ENCODE data around the gene ZFAND2B. TPM values are rescaled to one million over a fixed set of nuclear protein-coding genes. Genes with fewer than 3 reads are reported as not detected.
A peak's percentile ranks its signal among the peaks of the same experiment; 100 is the strongest.

ZFAND2B gene
- total and polyA plus RNA-seq, 2 donors from 2014 or later = 44.8 to 72.6 TPM

GRCh38 chr2:219181531-219181930, 25.1 kb upstream of the ZFAND2B start:
- Histone ChIP-seq H3K36me3 (ENCODE audit: control insufficient read depth in 2 of 3, insufficient read depth in 3 of 3, low read length in 3 of 3) (peaks cover 10 to 44% (median 39%) of the 10 kb centered on the region in 3 donors), H3K4me1 (ENCODE audit: control insufficient read depth in 2 of 3, insufficient read depth in 2 of 3, low read depth in 1 of 3, low read length in 3 of 3) (peaks cover 0 to 14% (median 13%) of the 10 kb centered on the region in 3 donors), H3K27me3 (ENCODE audit: control insufficient read depth, insufficient read depth, low read length) (no peaks in the 10 kb centered on the region), H3K4me3 (ENCODE audit: low read length in 3 of 3) (no peak overlapping the region), H3K9me3 (ENCODE audit: control insufficient read depth in 2 of 3, insufficient read depth in 1 of 3, low read length in 3 of 3) (no peaks in the 10 kb centered on the region), H3K27ac (ENCODE audit: low read depth in 2 of 2, low read length in 2 of 2) (no peak overlapping the region), H3K9ac (ENCODE audit: low read length in 3 of 3) (no peak overlapping the region)
- DNase-seq = no peak
- intact Hi-C loops (cut with DNase I) = no loop called here
- TF ChIP-seq CTCF (IDR thresholded peaks at IDR 0.05; ENCODE audit: borderline replicate concordance, extremely low read depth, insufficient read depth) = no peak
- no peak for FAIRE-seq

GRCh38 chr2:219182331-219183150, 24.0 kb upstream of the ZFAND2B start:
- Histone ChIP-seq H3K27ac (ENCODE audit: low read depth in 2 of 2, low read length in 2 of 2) (no peak overlapping the region), H3K9me3 (ENCODE audit: control insufficient read depth in 2 of 3, insufficient read depth in 1 of 3, low read length in 3 of 3) (no peaks in the 10 kb centered on the region), H3K27me3 (ENCODE audit: control insufficient read depth, insufficient read depth, low read length) (no peaks in the 10 kb centered on the region), H3K36me3 (ENCODE audit: control insufficient read depth in 2 of 3, insufficient read depth in 3 of 3, low read length in 3 of 3) (peaks cover 10 to 44% (median 39%) of the 10 kb centered on the region in 3 donors), H3K9ac (ENCODE audit: low read length in 3 of 3) (no peak overlapping the region), H3K4me3 (ENCODE audit: low read length in 3 of 3) (no peak overlapping the region), H3K4me1 (ENCODE audit: control insufficient read depth in 2 of 3, insufficient read depth in 2 of 3, low read depth in 1 of 3, low read length in 3 of 3) (peaks cover 0 to 14% (median 13%) of the 10 kb centered on the region in 3 donors)
- FAIRE-seq (no peak), DNase-seq (no peak)
- TF ChIP-seq CTCF (IDR thresholded peaks at IDR 0.05; ENCODE audit: borderline replicate concordance, extremely low read depth, insufficient read depth) = no peak
- intact Hi-C loops (cut with DNase I) = no loop called here

- H3K36me3 ChIP-seq (ENCODE audit: control insufficient read depth in 2 of 3, insufficient read depth in 3 of 3, low read length in 3 of 3) = peaks cover 10 to 44% (median 39%) of the 10 kb centered on the region in 3 donors
- H3K4me3 ChIP-seq (ENCODE audit: low read length in 3 of 3) = no peak overlapping the region
- intact Hi-C loops (cut with DNase I) = no loop called here
- DNase-seq = no peak
- H3K4me1 ChIP-seq (ENCODE audit: control insufficient read depth in 2 of 3, insufficient read depth in 2 of 3, low read depth in 1 of 3, low read length in 3 of 3) = peaks cover 0 to 14% (median 13%) of the 10 kb centered on the region in 3 donors
- FAIRE-seq = no peak
- H3K9ac ChIP-seq (ENCODE audit: low read length in 3 of 3) = no peak overlapping the region
- no peaks in the 10 kb centered on the region for H3K9me3 ChIP-seq (ENCODE audit: control insufficient read depth in 2 of 3, insufficient read depth in 1 of 3, low read length in 3 of 3)
- peak overlapping the region in 1 of 2 donors; percentile 13 for H3K27ac ChIP-seq (ENCODE audit: low read depth in 2 of 2, low read length in 2 of 2)
- no peaks in the 10 kb centered on the region for H3K27me3 ChIP-seq (ENCODE audit: control insufficient read depth, insufficient read depth, low read length)
- TF ChIP-seq CTCF (IDR thresholded peaks at IDR 0.05; ENCODE audit: borderline replicate concordance, extremely low read depth, insufficient read depth) = no peak
Measured at GRCh38 chr2:219183151-219183772, 23.3 kb upstream of the ZFAND2B start.
